ENCODE data around the gene CEP128.

DNA sequence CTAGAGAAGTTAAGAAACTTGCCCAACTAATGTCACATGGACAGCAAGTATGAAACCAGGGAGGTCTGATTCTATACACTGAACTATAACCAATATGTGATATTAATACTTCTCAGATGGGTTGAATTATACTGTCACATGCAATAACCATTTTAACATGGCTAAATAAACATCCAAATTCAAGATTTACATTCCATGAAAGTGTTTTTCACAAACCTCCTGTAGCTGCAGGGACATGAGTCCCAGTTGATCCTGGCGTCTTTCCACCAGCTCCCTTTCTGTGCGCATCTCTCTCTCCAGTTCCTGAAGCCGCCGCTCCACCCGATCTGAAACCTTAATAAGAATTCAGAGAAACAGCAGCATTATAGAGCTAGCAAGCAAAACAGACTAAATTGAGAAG is 79.0 kb downstream of the CEP128 start:
- TF ChIP-seq, protein P1, sequence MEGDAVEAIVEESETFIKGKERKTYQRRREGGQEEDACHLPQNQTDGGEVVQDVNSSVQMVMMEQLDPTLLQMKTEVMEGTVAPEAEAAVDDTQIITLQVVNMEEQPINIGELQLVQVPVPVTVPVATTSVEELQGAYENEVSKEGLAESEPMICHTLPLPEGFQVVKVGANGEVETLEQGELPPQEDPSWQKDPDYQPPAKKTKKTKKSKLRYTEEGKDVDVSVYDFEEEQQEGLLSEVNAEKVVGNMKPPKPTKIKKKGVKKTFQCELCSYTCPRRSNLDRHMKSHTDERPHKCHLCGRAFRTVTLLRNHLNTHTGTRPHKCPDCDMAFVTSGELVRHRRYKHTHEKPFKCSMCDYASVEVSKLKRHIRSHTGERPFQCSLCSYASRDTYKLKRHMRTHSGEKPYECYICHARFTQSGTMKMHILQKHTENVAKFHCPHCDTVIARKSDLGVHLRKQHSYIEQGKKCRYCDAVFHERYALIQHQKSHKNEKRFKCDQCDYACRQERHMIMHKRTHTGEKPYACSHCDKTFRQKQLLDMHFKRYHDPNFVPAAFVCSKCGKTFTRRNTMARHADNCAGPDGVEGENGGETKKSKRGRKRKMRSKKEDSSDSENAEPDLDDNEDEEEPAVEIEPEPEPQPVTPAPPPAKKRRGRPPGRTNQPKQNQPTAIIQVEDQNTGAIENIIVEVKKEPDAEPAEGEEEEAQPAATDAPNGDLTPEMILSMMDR (conservative IDR thresholded peaks at IDR 0.05; ENCODE audit: low read depth, low read length): no peak
- no peak for TF ChIP-seq EZH2 (IDR thresholded peaks at IDR 0.05; ENCODE audit: borderline replicate concordance, low read depth, low read length, poor library complexity, severe bottlenecking)

Data from A673 (cell line).